GM21825 (cell line): ENCODE results near the gene AKR1A1.
"Not testable (repeated sequence)": the region's sequence is repeated elsewhere in the genome, so short reads cannot be mapped to it uniquely, and the experiment has no call there.

Source experiments
- ATAC-seq: cut with Tn5 transposase; IDR thresholded peaks from one replicate; pipeline ENCODE4 v1.9.1; 2021; ENCODE audit warnings: mild to moderate bottlenecking, moderate library complexity; ENCODE audit not compliant: unreplicated experiment

AKR1A1 gene

DNA sequence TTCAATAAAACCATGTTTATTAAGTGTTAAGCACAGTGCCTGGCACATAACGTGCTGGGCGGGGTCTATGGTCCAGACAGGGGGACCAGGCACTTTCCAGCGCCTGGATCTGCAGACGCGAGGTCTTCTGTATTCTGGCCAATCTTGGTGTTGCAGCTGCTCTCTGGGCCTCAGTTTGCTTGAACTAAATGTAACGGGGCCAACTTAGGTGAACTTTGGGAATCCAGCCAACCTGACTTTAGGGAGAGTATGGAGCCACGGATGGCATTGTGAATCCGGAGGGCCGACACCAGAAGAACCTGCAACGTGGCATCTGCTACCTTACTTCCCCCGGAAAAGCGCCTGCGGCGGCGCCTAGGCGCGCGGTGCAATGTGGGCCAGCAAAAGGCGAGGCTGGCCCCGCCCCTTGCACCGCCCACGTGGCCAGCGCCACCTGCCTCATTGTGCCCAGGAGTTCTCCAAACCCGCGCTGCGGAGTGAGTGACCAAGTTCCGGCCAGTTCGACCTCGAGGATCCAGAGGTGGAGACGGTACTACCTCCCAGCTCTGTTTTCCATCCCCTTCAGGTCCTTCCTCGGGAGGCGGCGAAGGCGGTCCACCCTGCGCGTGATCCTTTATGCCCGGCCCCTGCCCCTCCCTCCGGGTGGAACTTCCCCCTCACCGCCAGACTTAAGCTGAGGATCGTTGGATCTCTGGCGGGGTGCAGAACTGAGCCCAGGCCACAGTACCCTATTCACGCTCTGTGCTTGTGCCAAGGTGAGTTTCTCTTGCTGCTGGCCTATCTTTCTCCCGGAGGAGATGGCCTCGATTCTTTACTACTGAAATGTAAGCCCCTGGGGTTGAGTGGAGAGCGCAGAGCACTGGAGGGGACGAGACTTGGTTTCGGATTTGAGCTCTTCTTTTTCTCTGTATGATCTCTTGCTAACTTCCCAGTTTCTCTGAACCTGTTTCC is at the start of gene AKR1A1:
Gene AKR1A1 (plus strand): TSS at position 426 of the 951 bp plus-strand sequence. CDS start 10,969 bp downstream, outside the sequence.
- ATAC-seq = peak; percentile 85

DNA sequence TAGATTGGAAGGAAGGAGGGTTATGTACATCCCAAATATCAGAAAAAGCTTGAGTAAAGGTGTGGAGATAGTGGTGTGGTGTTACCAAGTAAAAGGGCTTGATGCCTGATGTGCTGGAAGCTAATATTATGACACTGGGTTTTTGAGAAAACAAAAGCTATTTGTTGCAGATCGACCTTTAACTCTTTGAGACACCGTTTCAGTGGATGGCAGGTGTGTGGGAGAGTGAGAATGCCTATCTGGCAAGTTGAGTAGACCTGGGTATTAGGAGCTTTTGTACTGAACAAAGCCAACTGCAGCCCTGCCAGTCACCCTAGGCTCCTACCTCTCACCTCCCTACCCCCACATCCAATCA is 49.1 kb upstream of the AKR1A1 start:
- no peak for ATAC-seq

- ATAC-seq = no peak
These were observed 46.9 kb upstream of the AKR1A1 start for GRCh38 chr1:45503462-45504360.

GRCh38 chr1:45507195-45507594 is 43.4 kb upstream of the AKR1A1 start:
- ATAC-seq = no peak

DNA sequence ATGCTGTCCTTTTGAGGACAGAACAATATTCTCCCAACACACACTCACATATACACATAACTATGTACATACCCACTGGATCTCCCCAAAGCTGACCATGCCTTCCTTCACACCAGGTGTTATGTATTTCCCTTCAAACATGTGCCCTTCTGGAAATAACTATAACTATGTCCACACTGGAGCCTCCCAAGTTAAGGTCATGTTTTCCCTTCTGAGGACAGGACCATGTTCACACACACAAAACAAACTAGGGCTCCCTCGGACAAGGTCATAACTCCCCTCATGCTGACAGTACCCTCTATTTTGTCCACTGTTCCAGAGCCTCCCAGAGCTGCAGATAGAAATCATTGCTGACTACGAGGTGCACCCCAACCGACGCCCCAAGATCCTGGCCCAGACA is 42.7 kb upstream of the AKR1A1 start:
- no peak for ATAC-seq

DNA sequence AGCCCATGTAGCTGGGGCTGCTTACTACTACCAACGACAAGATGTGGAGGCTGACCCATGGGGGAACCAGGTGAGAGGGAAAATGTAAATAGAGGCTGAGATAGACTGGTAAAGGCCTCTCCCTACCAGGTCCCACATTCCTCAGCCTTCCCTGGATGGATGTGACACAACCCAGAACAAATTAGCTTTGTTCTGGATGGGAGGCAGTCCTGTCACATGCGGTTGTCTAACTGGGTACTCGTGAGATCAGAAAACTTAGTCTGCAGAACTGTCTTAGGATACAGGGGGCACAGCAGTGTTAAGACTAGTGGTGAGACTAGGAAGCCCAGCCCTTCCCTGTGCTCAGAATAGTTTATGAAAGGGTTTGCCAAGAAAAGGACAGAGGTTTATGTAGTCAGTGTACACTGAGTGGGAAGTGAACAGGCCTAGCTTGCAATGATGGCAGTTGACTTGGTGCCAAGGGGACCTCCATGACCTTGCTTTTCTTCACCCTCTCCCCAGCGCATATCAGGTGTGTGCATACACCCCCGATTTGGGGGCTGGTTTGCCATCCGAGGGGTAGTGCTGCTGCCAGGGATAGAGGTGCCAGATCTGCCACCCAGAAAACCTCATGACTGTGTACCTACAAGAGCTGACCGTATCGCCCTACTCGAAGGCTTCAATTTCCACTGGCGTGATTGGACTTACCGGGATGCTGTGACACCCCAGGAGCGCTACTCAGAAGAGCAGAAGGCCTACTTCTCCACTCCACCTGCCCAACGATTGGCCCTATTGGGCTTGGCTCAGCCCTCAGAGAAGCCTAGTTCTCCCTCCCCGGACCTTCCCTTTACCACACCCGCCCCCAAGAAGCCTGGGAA is 42.1 kb upstream of the AKR1A1 start:
- no peak for ATAC-seq

- no peak for ATAC-seq
These were observed 40.3 kb upstream of the AKR1A1 start for GRCh38 chr1:45510036-45510971.

GRCh38 chr1:45510972-45511527 is 39.6 kb upstream of the AKR1A1 start:
- ATAC-seq = no peak

- no peak for ATAC-seq
These were observed 38.0 kb upstream of the AKR1A1 start for GRCh38 chr1:45512641-45513054.

DNA sequence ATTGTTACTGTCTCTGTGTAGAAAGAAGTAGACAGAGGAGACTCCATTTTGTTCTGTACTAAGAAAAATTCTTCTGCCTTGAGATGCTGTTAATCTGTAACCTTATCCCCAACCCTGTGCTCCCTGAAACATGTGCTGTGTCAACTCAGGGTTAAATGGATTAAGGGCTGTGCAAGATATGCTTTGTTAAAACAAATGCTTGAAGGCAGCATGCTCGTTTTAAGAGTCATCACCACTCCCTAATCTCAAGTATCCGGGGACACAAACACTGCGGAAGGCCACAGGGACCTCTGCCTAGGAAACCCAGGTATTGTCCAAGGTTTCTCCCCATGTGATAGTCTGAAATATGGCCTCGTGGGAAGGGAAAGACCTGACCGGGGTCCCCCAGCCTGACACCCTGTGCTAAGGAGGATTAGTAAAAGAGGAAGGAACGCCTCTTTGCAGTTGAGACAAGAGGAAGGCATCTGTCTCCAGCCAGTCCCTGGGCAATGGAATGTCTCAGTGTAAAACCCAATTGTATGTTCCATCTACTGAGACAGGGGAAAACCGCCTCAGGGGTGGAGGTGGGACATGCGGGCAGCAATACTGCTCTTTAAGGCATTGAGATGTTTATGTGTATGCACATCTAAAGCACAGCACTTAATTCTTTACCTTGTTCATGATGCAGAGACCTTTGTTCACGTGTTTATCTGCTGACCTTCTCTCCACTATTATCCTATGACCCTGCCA is 36.9 kb upstream of the AKR1A1 start:
- not testable (repeated sequence) for ATAC-seq

GRCh38 chr1:45516036-45516435 is 34.6 kb upstream of the AKR1A1 start:
- no peak for ATAC-seq

DNA sequence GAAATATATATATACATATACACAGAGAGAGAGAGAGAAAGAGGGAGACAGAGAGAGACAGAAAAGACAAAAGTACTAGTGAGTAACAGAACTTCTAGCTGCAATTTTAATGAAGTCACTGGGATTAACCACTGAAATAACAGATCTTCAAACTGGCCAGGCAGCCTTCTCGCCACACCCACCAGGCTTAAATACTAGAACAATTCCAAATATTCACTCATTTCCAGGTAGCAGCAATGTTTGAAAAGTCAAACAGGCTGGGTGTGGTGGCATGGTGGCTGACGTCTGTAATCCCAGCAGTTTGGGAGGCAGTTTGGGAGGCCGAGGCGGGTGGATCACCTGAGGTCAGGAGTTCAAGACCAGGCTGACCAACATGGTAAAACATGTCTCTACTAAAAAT is 34.2 kb upstream of the AKR1A1 start:
- ATAC-seq = no peak

GRCh38 chr1:45518366-45518765 is 32.3 kb upstream of the AKR1A1 start:
- not testable (repeated sequence) for ATAC-seq

- ATAC-seq = no peak
These were observed 31.7 kb upstream of the AKR1A1 start for GRCh38 chr1:45518910-45519309.

DNA sequence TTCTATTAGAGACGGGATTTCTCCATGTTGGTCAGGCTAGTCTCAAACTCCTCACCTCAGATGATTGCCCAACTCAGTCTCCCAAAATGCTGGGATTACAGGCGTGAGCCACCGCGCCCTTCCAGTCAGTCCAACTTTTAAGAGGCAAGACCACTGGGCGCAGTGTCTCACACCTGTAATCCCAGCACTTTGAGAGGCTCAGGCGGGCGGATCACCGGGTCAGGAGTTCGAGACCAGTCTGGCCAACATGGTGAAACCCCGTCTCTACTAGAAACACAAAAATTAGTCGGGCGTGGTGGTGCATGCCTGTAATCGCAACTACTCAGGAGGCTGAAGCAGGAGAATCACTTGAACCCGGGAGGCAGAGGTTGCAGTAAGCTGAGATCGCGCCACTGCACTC is 30.9 kb upstream of the AKR1A1 start:
- ATAC-seq = not testable (repeated sequence)

- ATAC-seq = peak; percentile 80
These were observed 29.0 kb upstream of the AKR1A1 start, which contains the start of gene PRDX1 for GRCh38 chr1:45521413-45522323. Gene PRDX1, minus strand, starts transcription at chr1:45521884. Its CDS starts 2,841 bp downstream, at chr1:45519043.

- peak; percentile 18 for ATAC-seq
These were observed 28.1 kb upstream of the AKR1A1 start for GRCh38 chr1:45522324-45523104.
